Stomach (tissue), 9 donors: ENCODE data around the gene DLD. TPM values are rescaled to one million over a fixed set of nuclear protein-coding genes. Genes with fewer than 3 reads are reported as not detected.

Source experiments
- DNase-seq, 2 donors: peaks; one replicate each; pipeline versions ENCODE4 v3.0.0 to v3.0.0-alpha.2; 2013 to 2019
- H3K27ac ChIP-seq, 5 donors: fragments of 200-600 bp in 4 of 5; sonication (generic) in 4 of 5; one replicate each; pipeline ENCODE4 v1.5.1; 2013 to 2019; ENCODE audit warnings: mild to moderate bottlenecking in 1 of 5, moderate library complexity in 1 of 5
- H3K27me3 ChIP-seq, 3 donors: fragments of 200-600 bp; sonication (generic); one replicate each; pipeline ENCODE4 v1.5.1; 2017 to 2019; ENCODE audit warnings: mixed run types in 1 of 3
- H3K36me3 ChIP-seq, 4 donors: fragments of 200-600 bp; sonication (generic); 1 replicate in 3 of 4; 2 replicates in 1 of 4; pipeline ENCODE4 v1.5.1; 2016 to 2019
- H3K4me1 ChIP-seq, 4 donors: fragments of 200-600 bp; sonication (generic); one replicate each; pipeline ENCODE4 v1.5.1; 2016 to 2019
- H3K4me3 ChIP-seq, 4 donors: fragments of 200-600 bp; sonication (generic) in 3 of 4; one replicate each; pipeline ENCODE4 v1.5.1; 2016 to 2019; ENCODE audit warnings: mild to moderate bottlenecking in 1 of 4
- H3K9me3 ChIP-seq, 4 donors: fragments of 200-600 bp; sonication (generic); one replicate each; pipeline ENCODE4 v1.5.1; 2016 to 2019
- EP300 ChIP-seq: sonication (generic); formaldehyde crosslinking; IDR thresholded peaks from one replicate; pipeline ENCODE4 v1.6.1; 2017; ENCODE audit warnings: antibody characterized with exemption
- POLR2A ChIP-seq, 4 donors: fragments of 450-650 bp; IDR thresholded peaks; one replicate each; pipeline ENCODE4 v1.6.1; 2016; ENCODE audit warnings: antibody characterized with exemption in 4 of 4, control low read depth in 2 of 4, mild to moderate bottlenecking in 1 of 4, moderate library complexity in 1 of 4
- POLR2AphosphoS5 ChIP-seq, 3 donors: sonication (generic); formaldehyde crosslinking; IDR thresholded peaks; one replicate each; pipeline ENCODE4 v1.6.1; 2016; ENCODE audit warnings: antibody characterized with exemption in 3 of 3
- WGBS, 5 donors: extraction: QIAGEN DNeasy Blood & Tissue Kit in 3 of 5; methylation state at CpG; one replicate each; pipeline versions ENCODE4 v1.1.5 to v1.1.7; 2013 to 2018; 5-methylcytosine and 5-hydroxymethylcytosine counted together
- intact Hi-C: fragments of 100-400 bp; cut with DNase I; formaldehyde crosslinking; loops from one replicate; pipeline ENCODE4 v1.15.1; 2023; ENCODE audit warnings: low total_unique reads
- polyA plus RNA-seq, 3 donors: library from polyadenylated mRNA; stranded (reverse); fragments of 200-250 nt; gene quantifications; one replicate each; pipeline ENCODE4 v1.2.3, GENCODE V29; 2013
- total RNA-seq, 5 donors: library from RNA; depleted of rRNA; stranded (reverse); fragments of >200 nt; gene quantifications; one replicate each; pipeline versions ENCODE4 v1.1.0 to v1.2.3, GENCODE V29; 2014 to 2016
- TF ChIP-seq, protein P1 (sequence below), 7 experiments: fragments of 450-650 bp in 4 of 7; fragments of 200-600 bp in 3 of 7; sonication (generic) in 3 of 7; IDR thresholded peaks; one replicate each; pipeline ENCODE4 v1.5.1; 2016 to 2019; ENCODE audit warnings: antibody characterized with exemption in 7 of 7, control low read depth in 2 of 7, mild to moderate bottlenecking in 1 of 7
- donor health status: healthy with polysubstance abuse.
- donor health status: Bipolar disorder and iron deficiency.
- donor health status: healthy.

DLD gene
- total and polyA plus RNA-seq, 8 donors = 24.6 to 173 (median 88.2) TPM

DNA sequence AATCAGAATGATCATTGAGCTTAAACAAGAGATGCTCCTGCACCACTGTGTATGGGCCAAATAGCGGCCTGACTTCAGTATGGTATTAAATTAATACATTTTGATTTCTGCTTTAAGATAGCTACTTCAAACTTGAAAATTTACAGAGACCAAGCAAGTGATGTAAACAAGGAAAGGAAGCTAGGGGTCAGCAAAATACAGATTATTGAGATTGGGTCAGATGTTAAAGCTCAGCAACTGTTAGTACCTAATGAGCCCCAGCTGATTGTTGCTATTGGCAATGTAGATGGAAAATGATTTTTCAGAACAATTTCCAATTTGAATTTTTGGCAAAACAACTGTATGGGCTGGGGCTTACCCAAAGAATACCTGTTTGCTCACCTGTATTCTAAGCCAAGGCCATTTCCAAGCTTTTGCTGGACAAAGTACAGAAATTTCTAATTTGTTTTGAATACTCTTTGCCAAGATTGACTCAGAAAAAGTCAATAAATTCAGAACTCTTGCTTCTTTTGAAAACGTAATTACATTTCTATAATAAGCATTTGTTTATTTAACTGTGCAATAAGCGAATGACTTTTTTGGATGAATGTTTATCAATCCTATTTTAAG is 23.0 kb upstream of the DLD start:
- Histone ChIP-seq H3K4me3 (no peak overlapping the region), H3K4me1 (no peaks in the 10 kb centered on the region), H3K9me3 (no peaks in the 10 kb centered on the region), H3K27ac (no peak overlapping the region), H3K36me3 (no peaks in the 10 kb centered on the region), H3K27me3 (no peaks in the 10 kb centered on the region)
- intact Hi-C loops = no loop called here
- WGBS, 5 donors = 46 to 54% (median 49%) methylated on average over 3 of the region's 3 CpGs
- DNase-seq = no peak
- TF ChIP-seq POLR2AphosphoS5 (IDR thresholded peaks at IDR 0.05) (no peak), EP300 (no peak), POLR2A (IDR thresholded peaks at IDR 0.05) (no peak)
- TF ChIP-seq, protein P1, sequence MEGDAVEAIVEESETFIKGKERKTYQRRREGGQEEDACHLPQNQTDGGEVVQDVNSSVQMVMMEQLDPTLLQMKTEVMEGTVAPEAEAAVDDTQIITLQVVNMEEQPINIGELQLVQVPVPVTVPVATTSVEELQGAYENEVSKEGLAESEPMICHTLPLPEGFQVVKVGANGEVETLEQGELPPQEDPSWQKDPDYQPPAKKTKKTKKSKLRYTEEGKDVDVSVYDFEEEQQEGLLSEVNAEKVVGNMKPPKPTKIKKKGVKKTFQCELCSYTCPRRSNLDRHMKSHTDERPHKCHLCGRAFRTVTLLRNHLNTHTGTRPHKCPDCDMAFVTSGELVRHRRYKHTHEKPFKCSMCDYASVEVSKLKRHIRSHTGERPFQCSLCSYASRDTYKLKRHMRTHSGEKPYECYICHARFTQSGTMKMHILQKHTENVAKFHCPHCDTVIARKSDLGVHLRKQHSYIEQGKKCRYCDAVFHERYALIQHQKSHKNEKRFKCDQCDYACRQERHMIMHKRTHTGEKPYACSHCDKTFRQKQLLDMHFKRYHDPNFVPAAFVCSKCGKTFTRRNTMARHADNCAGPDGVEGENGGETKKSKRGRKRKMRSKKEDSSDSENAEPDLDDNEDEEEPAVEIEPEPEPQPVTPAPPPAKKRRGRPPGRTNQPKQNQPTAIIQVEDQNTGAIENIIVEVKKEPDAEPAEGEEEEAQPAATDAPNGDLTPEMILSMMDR (IDR thresholded peaks at IDR 0.05) = no peak

DNA sequence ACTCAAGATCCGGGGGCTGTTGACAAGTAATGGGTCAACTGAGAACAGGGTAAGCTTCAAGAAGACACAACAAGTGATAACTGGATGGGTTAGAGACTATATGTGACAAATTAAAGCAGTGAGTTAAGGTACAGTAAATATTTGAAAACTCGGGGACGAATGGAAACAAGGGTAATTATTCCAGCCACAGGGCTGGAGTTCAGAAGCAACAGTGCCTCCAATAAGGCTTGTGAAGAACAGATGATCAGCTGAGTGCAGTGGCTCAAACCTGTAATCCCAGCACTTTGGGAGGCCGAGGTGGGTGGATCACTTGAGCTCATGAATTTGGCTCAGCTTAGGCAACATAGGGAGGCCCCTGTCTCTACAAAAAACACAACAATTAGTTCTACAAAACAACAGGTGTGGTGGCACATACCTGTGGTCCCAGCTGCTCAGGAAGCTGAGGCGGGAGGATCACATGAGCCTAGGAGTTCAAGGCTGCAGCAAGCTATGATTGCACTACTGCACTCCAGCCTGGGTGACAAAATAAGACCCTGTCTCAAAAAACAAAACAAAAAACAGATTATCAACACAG is 20.5 kb upstream of the DLD start:
- no peaks in the 10 kb centered on the region for H3K27me3 ChIP-seq
- no peak for DNase-seq
- H3K4me3 ChIP-seq = no peak overlapping the region
- H3K36me3 ChIP-seq = no peaks in the 10 kb centered on the region
- intact Hi-C loops = loop anchor here (5.0 to 10.0 kb wide), 2 partner anchors 128 to 274 kb away; partner anchors contain the start of gene CBLL1
- no peak overlapping the region for H3K27ac ChIP-seq
- peaks cover 0 to 8% (median 0%) of the 10 kb centered on the region in 4 donors for H3K4me1 ChIP-seq
- TF ChIP-seq POLR2AphosphoS5 (IDR thresholded peaks at IDR 0.05) (no peak), POLR2A (IDR thresholded peaks at IDR 0.05) (no peak), EP300 (no peak)
- TF ChIP-seq, protein P1 (IDR thresholded peaks at IDR 0.05) = no peak
- H3K9me3 ChIP-seq = no peaks in the 10 kb centered on the region
- WGBS, 5 donors = 67 to 74% (median 72%) methylated on average over 5 of the region's 5 CpGs

DNA sequence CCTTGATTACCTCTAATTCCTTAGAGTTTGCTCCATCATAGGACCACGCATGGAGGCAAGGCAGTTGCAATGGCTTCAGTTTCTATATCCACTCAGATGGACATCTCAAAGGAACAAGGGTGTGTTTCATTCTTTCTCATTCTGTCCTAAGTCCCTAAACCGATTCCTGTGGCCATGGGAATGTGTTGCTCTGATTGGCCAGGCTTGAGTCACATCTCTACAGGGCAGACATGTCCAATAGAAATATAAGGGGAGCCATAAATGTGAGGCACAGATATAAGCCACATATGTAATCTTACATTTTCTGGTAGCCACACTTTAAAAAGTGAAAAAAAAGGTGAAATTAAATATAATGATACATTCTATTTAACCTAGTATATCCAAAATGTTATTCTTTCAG is 16.9 kb upstream of the DLD start:
- H3K4me3 ChIP-seq = no peak overlapping the region
- H3K36me3 ChIP-seq = no peaks in the 10 kb centered on the region
- TF ChIP-seq, protein P1 (IDR thresholded peaks at IDR 0.05) = no peak
- TF ChIP-seq POLR2A (IDR thresholded peaks at IDR 0.05) = no peak
- TF ChIP-seq POLR2AphosphoS5 (IDR thresholded peaks at IDR 0.05) = no peak
- no peak for TF ChIP-seq EP300
- H3K27me3 ChIP-seq = no peaks in the 10 kb centered on the region
- WGBS, 5 donors = 55 to 78% (median 71%) methylated on average over 2 of the region's 2 CpGs
- H3K27ac ChIP-seq = no peak overlapping the region
- intact Hi-C loops = loop anchor here (5.0 to 10.0 kb wide), 2 partner anchors 132 to 271 kb away; partner anchors contain the start of gene CBLL1
- H3K9me3 ChIP-seq = no peaks in the 10 kb centered on the region
- H3K4me1 ChIP-seq = peaks cover 0 to 8% (median under 1%) of the 10 kb centered on the region in 4 donors
- DNase-seq = no peak

DNA sequence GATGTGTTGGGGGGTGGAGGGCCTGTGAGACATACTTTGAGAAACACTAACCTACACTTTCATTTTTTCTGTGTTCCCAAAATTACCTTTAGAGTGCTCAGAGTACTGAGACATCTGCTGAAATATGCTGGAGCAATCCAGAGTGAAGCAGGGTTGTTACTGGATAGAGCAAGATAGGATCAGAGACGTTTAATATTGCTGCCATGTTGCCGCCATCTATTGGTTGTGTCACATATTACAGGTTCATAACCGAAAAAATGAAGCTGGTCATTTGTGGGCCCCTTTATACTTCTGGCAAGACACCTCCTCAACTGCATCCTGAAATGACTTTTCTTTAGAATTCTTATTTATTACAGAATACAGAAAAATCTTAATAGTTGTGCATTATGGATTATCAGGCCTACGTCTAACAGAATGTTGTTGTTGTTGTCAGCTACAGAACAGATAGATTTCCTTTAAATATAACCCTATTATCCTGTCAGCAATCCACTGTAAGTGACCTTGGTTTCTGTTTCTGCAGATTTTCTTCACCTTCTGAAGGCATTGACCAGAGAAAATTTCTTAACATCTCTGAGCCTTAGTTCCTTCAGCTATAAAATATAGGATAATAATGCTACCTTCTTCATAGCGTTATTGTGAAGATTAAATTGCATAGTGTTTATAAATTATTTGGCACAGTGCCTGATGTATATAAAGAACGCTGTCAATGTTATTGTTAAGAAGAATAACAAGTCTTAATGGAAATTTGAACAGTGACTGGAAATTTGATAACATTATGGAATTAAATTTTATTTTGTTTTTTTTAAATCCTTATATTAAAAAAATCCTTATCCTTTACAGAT is 16.2 kb upstream of the DLD start:
- Histone ChIP-seq H3K36me3 (no peaks in the 10 kb centered on the region), H3K27me3 (no peaks in the 10 kb centered on the region), H3K27ac (no peak overlapping the region), H3K9me3 (no peaks in the 10 kb centered on the region), H3K4me1 (peaks cover 0 to 15% (median 4%) of the 10 kb centered on the region in 4 donors), H3K4me3 (no peak overlapping the region)
- TF ChIP-seq POLR2A (IDR thresholded peaks at IDR 0.05) (no peak), EP300 (no peak), POLR2AphosphoS5 (IDR thresholded peaks at IDR 0.05) (peak in 1 of 3 donors; percentile 38)
- TF ChIP-seq, protein P1 (IDR thresholded peaks at IDR 0.05) = peak in 5 of 7 experiments; percentile 41 to 64 (median 56)
- peak; percentile 34 to 83 for DNase-seq
- WGBS, 5 donors = 20 to 24% (median 21%) methylated on average over 6 of the region's 6 CpGs
- intact Hi-C loops = loop anchor here (5.0 to 10.0 kb wide), 2 partner anchors 133 to 270 kb away; partner anchors contain the start of gene CBLL1
